Measurements from ENCODE around the gene NKD2. TPM values are rescaled to one million over a fixed set of nuclear protein-coding genes. Genes with fewer than 3 reads are reported as not detected.

Gene NKD2
- total RNA-seq, 1 donor from 2014 or later = 0.41 TPM

DNA sequence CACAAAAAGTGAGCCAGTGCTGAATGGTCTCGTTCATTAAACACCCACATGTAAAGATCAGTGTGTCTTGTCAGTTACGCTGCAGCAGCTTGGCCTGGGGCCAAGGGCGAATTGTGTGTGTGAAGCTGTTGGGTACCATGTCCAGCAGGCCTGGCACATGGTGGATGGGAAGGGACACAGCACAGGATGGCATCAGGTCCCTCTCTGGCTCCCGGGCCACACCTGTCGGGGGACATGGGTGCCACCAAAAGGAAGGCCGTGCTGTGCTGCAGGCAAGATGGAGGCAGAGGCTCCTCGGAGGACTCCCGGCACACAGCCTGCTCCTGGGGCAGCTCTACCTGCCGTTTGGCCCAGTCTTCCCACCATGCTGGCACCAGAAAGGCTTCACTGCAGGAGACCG is 32.0 kb downstream of the NKD2 start:
- Histone ChIP-seq H4K20me1 (ENCODE audit: insufficient read depth, low read length) (no peaks in the 10 kb centered on the region), H3K4me1 (ENCODE audit: insufficient read depth, low read length) (no peaks in the 10 kb centered on the region), H3K27me3 (ENCODE audit: insufficient read depth, low read length) (no peaks in the 10 kb centered on the region), H3K9ac (ENCODE audit: low read length) (no peak overlapping the region), H3K27ac (ENCODE audit: low read depth, low read length) (no peak overlapping the region), H2AFZ (ENCODE audit: low read depth, low read length) (no peak overlapping the region), H3K9me3 (ENCODE audit: insufficient read depth, low read depth, low read length) (peaks cover 30% of the 10 kb centered on the region), H3K36me3 (ENCODE audit: insufficient read depth, low read length) (no peaks in the 10 kb centered on the region), H3K79me2 (ENCODE audit: insufficient read depth, low read length) (no peaks in the 10 kb centered on the region), H3K4me2 (ENCODE audit: low read length) (no peak overlapping the region), H3K4me3 (ENCODE audit: insufficient read depth, low read depth, low read length) (no peak overlapping the region)
- Mint-ChIP-seq H3K4me1 (ENCODE audit: low read depth, unreplicated experiment) (no peaks in the 10 kb centered on the region), H3K36me3 (ENCODE audit: low read depth, unreplicated experiment) (peaks cover 4% of the 10 kb centered on the region), H3K4me3 (ENCODE audit: unreplicated experiment) (no peak overlapping the region), H3K27me3 (ENCODE audit: low read depth, unreplicated experiment) (peaks cover 28% of the 10 kb centered on the region), H3K27ac (ENCODE audit: unreplicated experiment) (no peak overlapping the region), H3K9me3 (ENCODE audit: unreplicated experiment) (peaks cover 22% of the 10 kb centered on the region)
- DNase-seq (ENCODE audit: low read depth) (no peak), FAIRE-seq (no peak)
- TF ChIP-seq, protein P1, sequence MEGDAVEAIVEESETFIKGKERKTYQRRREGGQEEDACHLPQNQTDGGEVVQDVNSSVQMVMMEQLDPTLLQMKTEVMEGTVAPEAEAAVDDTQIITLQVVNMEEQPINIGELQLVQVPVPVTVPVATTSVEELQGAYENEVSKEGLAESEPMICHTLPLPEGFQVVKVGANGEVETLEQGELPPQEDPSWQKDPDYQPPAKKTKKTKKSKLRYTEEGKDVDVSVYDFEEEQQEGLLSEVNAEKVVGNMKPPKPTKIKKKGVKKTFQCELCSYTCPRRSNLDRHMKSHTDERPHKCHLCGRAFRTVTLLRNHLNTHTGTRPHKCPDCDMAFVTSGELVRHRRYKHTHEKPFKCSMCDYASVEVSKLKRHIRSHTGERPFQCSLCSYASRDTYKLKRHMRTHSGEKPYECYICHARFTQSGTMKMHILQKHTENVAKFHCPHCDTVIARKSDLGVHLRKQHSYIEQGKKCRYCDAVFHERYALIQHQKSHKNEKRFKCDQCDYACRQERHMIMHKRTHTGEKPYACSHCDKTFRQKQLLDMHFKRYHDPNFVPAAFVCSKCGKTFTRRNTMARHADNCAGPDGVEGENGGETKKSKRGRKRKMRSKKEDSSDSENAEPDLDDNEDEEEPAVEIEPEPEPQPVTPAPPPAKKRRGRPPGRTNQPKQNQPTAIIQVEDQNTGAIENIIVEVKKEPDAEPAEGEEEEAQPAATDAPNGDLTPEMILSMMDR (IDR thresholded peaks at IDR 0.05; ENCODE audit: insufficient read depth, low read depth, low read length) = no peak
- TF ChIP-seq EZH2 (IDR thresholded peaks at IDR 0.05; ENCODE audit: insufficient read depth, low read length) = no peak

- H3K4me3 ChIP-seq (ENCODE audit: insufficient read depth, low read depth, low read length) = no peak overlapping the region
- FAIRE-seq (no peak), DNase-seq (ENCODE audit: low read depth) (no peak)
- H3K27ac ChIP-seq (ENCODE audit: low read depth, low read length) = no peak overlapping the region
- no peak overlapping the region for H3K9ac ChIP-seq (ENCODE audit: low read length)
- no peaks in the 10 kb centered on the region for H3K4me1 ChIP-seq (ENCODE audit: insufficient read depth, low read length)
- no peaks in the 10 kb centered on the region for H3K36me3 ChIP-seq (ENCODE audit: insufficient read depth, low read length)
- Mint-ChIP-seq H3K4me3 (ENCODE audit: unreplicated experiment) (no peak overlapping the region), H3K36me3 (ENCODE audit: low read depth, unreplicated experiment) (peaks cover 4% of the 10 kb centered on the region), H3K27me3 (ENCODE audit: low read depth, unreplicated experiment) (peaks cover 27% of the 10 kb centered on the region), H3K9me3 (ENCODE audit: unreplicated experiment) (peaks cover 23% of the 10 kb centered on the region), H3K27ac (ENCODE audit: unreplicated experiment) (no peak overlapping the region), H3K4me1 (ENCODE audit: low read depth, unreplicated experiment) (no peaks in the 10 kb centered on the region)
- no peak overlapping the region for H2AFZ ChIP-seq (ENCODE audit: low read depth, low read length)
- H3K79me2 ChIP-seq (ENCODE audit: insufficient read depth, low read length) = no peaks in the 10 kb centered on the region
- peaks cover 32% of the 10 kb centered on the region for H3K9me3 ChIP-seq (ENCODE audit: insufficient read depth, low read depth, low read length)
- H4K20me1 ChIP-seq (ENCODE audit: insufficient read depth, low read length) = no peaks in the 10 kb centered on the region
- no peak overlapping the region for H3K4me2 ChIP-seq (ENCODE audit: low read length)
- TF ChIP-seq, protein P1 (IDR thresholded peaks at IDR 0.05; ENCODE audit: insufficient read depth, low read depth, low read length) = no peak
- TF ChIP-seq EZH2 (IDR thresholded peaks at IDR 0.05; ENCODE audit: insufficient read depth, low read length) = no peak
- no peaks in the 10 kb centered on the region for H3K27me3 ChIP-seq (ENCODE audit: insufficient read depth, low read length)
Observed at GRCh38 chr5:1041225-1042143, 32.9 kb downstream of the NKD2 start.

DNA sequence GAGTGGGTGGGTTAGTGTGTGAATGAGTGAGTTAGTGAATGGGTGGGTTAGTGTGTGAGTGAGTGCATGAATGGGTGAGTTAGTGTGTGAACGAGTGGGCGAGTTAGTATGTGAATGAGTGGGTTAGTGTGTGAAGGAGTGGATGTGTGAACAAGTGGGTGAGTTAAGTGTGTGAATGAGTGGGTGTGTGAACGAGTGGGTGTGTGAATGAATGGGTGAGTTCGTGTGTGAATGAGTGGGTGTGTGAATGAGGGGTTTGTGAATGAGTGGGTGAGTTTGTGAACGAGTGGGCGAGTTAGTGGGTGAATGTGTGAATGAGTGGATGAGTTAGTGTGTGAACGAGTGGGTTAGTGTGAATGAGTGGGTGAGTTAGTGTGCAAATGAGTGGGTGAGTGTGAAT is 34.0 kb downstream of the NKD2 start:
- H3K9ac ChIP-seq (ENCODE audit: low read length) = no peak overlapping the region
- no peak for TF ChIP-seq EZH2 (IDR thresholded peaks at IDR 0.05; ENCODE audit: insufficient read depth, low read length)
- TF ChIP-seq, protein P1 (IDR thresholded peaks at IDR 0.05; ENCODE audit: insufficient read depth, low read depth, low read length) = no peak
- H4K20me1 ChIP-seq (ENCODE audit: insufficient read depth, low read length) = no peaks in the 10 kb centered on the region
- no peaks in the 10 kb centered on the region for H3K4me1 ChIP-seq (ENCODE audit: insufficient read depth, low read length)
- Mint-ChIP-seq H3K9me3 (ENCODE audit: unreplicated experiment) (peaks cover 25% of the 10 kb centered on the region), H3K4me1 (ENCODE audit: low read depth, unreplicated experiment) (no peaks in the 10 kb centered on the region), H3K27me3 (ENCODE audit: low read depth, unreplicated experiment) (peaks cover 18% of the 10 kb centered on the region), H3K36me3 (ENCODE audit: low read depth, unreplicated experiment) (peaks cover 4% of the 10 kb centered on the region), H3K4me3 (ENCODE audit: unreplicated experiment) (no peak overlapping the region), H3K27ac (ENCODE audit: unreplicated experiment) (no peak overlapping the region)
- no peak overlapping the region for H2AFZ ChIP-seq (ENCODE audit: low read depth, low read length)
- no peak for DNase-seq (ENCODE audit: low read depth)
- FAIRE-seq = no peak
- peaks cover 42% of the 10 kb centered on the region for H3K9me3 ChIP-seq (ENCODE audit: insufficient read depth, low read depth, low read length)
- no peaks in the 10 kb centered on the region for H3K27me3 ChIP-seq (ENCODE audit: insufficient read depth, low read length)
- H3K4me3 ChIP-seq (ENCODE audit: insufficient read depth, low read depth, low read length) = no peak overlapping the region
- no peak overlapping the region for H3K27ac ChIP-seq (ENCODE audit: low read depth, low read length)
- no peaks in the 10 kb centered on the region for H3K36me3 ChIP-seq (ENCODE audit: insufficient read depth, low read length)
- H3K79me2 ChIP-seq (ENCODE audit: insufficient read depth, low read length) = no peaks in the 10 kb centered on the region
- no peak overlapping the region for H3K4me2 ChIP-seq (ENCODE audit: low read length)

Data from astrocyte (in vitro differentiated cells and primary cell).